Measurements from ENCODE around the gene VAX1.

VAX1 gene

DNA sequence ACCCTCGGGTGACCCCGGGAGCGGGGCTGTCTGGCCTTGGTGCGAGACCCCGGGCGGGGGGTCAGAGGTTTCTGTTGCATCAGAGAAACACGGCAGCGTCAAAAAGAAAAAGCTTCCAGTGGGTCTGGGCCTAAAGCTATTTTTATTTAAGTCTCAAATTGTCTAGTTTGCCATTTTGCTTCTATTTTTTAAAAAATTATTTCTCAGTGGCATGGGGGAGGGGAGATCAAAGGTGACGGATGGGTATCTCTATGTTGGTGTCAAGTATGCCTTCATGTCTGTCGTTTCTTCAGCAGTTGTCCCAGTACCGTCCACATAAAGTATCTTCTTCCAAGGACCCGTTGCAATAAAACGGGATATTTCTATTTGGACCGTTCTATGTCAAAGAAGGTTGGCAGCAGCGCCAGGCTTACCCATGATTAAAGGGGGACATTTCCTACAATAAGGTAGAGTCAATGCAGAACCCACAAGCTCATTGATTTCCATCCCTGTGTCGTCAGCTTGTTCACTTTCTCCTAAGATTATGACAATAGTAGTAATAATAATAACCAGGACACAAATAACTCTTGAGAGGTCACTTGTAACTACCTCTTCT lies 26.0 kb upstream of the VAX1 start:
- no peak for DNase-seq

DNA sequence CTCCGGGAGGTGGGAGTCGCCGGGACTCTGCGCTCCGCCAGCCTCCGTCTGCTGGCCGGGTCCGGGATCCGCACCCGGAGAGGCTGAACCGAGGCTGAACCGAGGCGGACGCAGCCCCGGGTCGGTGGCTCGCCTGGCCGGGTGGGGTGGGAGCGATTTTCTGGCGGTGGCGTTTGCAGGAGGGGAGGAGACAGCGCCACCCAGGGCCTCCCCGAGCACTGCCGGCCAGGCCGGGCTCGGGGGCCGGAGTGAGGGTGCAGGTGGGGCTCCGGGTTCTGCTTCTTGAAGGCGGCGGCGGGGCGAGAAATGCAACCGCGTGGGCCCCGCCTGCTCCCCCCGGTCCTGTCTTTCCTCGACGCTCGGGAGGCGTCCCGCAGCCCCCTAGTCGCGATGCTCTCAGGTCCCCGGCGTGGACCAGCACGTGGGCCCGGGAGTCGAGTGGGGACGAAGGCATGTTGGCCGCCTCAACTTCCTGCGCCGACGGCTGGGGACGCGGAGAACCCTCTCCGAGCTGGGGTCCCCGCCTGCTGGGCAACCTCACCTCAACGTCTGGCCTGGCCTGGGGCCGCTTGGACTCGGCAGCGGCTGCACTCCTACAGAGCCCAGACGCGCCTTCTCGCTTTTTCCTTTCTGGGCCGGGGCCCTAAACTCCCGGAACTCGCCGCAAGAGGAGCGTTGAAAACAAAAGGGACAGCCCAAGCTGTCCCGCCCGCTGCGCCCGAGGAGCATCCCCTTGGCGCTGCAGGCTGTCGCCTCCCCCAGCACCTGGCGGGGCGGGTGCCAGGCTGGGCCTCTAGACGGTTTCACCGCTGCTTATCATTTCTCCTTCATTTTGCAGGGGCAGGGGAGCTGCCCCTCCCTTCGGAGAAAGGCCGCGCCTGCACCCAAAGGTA lies 25.2 kb upstream of the VAX1 start:
- no peak for DNase-seq

DNA sequence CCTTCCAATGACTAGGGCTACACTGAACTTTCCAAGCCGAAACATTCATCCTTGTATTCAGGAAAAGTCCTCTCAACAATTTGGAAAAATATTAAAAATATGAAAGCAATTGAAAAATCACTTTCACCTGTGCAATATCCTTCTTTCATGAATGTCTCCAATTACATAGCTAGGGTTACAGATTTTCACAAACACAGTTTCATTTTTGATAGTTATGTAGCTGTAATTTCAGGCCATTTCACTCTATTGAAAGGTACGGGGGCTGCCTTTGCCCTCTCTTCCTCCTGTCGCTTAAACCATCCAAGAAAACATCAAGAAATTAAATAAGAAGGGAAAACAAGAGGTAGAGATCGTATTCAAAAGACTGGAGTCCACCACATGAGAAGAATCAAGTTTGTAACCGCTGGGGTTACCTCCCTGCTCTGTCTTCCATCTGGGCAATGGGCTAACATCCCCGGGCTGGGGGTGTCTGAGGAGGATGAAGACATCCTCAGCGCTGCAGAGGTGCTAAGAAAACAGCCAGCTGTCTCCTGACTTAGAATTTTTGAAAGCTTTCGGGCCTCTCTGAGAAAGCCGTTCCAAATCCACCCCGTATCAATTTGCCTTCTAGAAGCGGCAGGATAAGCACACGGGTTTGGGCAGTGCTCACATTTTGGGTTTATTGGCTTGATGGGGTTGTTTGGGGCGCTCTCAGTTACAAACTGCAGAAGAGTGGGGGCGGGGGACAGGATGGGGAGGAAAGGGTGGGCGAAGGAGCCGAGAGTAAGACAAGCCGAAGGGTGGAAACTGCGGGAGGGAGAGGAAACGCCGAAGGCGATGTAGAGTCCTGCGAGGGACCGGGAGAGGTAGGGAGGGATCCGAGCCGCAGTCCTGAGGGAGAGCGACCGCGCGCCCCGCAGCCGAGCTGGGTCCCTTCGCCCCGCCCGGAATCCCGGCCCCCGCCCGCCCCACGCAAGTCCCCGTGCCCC lies 24.3 kb upstream of the VAX1 start:
- no peak for DNase-seq

DNA sequence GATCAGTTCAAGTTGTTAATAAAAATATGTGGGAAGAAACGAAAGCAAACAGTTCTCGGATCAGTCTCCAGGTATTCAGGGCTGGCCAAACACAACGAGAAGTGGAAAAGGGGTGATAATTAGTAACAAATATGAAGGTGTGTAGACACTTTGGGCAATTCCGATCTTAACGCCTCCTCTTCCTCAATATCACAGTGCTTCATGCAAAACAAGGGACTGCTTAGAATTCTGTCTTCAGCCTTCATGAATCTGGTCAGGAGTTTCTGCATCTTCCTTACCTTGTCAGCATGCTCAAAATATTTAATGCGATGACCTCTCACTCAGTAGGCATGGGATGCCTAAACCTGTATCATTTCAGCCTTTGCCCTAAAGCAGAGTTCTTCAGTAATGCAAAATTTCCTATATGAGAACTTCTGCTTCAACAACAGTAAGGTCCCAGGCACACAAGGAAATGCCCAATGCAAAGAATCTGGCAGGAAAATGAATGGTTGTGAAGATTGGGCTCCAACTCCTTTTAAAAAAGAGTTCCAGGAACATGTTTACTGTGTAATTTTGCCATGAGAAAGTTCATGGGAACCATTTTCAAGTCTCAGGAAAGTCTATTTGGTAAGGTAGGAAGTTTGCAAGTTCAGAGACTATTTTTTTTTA lies 23.4 kb upstream of the VAX1 start:
- no peak for DNase-seq

DNA sequence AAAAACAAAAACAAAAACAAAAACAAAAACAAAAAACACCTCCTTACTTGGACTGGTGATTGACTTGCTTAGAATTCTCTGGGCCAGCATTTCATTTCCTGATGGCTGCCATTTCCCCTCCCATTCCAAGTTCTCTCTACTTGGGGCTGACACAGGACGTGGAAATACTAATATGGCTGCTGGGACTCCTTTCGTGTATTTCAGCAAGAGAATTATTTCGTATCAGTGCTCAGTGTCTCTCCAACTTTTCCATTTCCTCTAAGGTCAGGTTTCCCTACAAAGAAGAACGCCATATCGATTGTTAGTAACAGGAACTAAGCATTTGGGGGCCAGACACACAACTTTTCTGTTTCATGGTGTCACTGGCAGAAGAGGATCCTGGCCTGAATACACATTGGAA lies 22.5 kb upstream of the VAX1 start:
- DNase-seq, result no peak

DNA sequence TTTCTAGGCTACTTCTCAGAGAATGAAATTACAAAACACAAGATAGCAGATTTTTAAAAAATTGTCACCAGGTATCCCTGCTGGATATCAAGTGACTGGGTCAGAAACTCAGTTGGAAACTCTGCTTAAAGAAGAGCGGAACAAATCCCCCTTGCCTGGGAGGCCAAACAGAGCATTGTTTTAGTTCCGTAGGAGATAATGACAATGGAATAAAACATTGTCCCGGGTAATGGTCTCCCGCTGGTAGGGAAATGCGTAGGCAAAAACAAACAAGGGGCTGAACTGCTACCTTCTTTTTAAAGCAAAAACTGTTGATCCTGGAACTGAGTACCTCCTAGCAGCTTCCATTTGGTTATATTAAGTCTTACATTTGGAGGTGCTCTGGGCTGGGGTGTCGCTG lies 21.3 kb upstream of the VAX1 start:
- no peak for DNase-seq

DNA sequence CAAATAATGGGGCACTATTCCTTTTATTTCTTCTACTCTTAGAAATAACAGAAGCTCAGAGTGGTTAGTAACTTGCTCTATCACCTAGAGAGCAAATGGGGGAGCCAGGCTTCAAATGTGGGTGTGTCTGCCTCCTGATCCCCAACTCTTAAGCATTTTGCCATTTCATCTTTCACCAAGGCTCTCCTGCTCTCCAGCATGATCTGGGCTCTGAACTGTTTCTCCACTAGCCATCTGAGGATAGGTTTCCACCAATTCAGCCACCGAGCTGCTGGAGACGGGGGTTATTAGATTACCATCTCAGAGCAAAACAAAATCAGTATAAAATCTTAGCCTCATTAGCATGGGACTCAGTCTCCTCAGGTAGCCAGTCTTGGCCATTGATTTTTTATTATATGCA lies 20.2 kb upstream of the VAX1 start:
- DNase-seq, result no peak

DNA sequence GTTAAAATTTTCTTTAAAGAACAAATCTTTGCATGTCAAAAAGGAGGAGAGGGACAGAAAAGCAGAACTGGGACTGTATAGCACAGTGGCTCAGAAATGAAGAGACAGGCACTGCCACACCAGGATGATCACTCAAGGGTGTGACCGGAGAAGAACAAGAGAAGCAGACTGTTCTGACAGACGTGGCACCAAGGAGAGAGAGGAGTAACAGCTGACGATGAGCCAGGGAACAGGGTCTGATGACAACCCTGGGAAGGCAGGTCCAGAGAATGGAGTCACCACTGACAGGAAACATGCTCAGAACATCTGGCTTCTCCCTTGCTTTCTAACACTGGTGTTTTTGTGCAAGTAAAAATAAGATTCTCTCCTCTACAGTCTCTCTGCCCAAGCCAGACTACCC lies 14.6 kb upstream of the VAX1 start:
- DNase-seq, result no peak

DNA sequence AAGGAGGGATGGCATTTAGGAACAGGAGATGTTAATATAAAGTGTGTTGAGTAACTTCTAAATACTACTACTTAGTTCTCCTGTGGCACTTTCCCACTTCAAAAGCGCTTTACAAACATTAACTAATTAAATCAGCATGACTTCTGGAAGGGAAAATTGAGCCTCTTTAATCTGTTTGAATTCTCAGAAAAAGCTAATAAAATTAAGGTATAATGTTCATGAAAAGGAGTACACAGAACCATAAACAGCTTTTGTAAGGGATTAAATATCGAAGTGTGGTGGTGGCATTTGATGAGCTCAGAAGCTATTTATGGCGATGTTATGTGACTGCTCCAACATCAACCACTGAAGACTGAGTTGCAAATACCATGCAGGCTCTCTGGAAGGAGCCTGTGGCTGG lies 10.2 kb upstream of the VAX1 start:
- no peak for DNase-seq

DNA sequence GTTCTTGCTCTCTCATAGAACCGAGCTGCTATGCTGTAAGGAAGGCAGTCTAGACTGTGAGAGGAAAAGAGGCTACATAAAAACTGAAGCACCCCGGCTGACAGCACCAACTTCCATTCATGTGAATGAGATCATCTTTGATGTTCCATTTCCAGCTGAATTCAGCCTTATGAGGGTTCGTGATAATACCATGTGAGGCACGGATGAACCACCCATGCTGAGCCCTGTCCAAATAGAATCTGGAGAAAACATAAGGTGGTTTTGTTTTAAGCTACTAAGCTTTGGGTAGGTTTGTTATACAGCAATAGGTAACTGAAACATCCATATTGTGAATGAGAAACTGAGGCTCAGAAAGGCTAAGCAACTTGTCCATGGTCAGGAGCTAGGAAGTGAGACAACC lies 6.9 kb upstream of the VAX1 start:
- no peak for DNase-seq

DNA sequence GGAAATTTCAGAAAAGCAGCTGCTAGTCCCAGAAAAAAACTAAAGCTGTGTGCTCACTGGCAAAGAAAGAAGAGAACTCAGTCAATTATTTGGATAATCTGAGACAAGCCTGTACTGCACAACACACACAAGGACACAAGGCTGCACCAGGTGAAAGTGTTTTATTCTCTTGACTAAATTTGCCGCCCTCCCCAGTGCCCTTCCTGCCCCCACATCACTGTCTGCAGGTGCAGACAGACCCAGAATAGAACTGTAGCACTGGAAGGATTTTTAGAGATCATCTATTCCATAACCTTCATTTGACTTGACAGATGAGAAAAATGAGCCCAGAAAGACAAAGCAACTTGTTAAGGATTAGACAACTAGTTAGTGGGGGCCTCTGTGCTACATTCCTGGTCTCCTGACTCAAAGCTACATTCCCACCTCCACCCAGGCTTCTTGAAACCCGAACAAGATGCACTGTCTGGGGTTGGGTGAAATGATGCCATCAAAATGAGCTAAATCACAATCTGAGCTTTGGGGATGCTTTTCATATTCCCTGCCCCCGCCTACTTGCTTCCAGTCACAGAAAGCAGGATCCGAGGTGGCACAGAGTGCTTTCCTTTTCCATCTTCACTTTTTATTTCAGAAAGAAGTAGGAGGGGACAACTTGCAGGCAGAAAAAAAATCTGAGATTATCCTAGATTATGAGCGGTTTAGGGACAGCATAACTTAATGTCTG lies 5.2 kb upstream of the VAX1 start:
- no peak for DNase-seq

DNA sequence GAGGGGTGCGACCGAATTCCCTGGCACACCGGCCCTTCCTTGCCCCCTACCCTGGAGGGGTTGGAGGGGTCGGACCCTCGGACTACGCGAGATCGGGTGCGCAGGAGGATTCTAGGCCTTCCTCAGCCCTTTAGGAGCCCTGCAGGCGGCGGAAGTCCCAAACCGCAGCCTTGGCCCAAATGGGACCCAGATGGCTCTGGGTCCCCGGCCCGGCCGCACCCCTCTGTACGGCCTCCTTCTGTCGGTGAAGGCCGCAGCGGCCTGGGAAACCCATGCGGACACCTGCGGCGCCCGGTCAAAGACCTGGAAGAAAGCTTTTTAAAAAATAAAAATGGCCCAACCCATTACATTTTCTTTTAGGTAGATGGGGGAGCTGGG lies 2.4 kb upstream of the VAX1 start:
- DNase-seq, result no peak

DNA sequence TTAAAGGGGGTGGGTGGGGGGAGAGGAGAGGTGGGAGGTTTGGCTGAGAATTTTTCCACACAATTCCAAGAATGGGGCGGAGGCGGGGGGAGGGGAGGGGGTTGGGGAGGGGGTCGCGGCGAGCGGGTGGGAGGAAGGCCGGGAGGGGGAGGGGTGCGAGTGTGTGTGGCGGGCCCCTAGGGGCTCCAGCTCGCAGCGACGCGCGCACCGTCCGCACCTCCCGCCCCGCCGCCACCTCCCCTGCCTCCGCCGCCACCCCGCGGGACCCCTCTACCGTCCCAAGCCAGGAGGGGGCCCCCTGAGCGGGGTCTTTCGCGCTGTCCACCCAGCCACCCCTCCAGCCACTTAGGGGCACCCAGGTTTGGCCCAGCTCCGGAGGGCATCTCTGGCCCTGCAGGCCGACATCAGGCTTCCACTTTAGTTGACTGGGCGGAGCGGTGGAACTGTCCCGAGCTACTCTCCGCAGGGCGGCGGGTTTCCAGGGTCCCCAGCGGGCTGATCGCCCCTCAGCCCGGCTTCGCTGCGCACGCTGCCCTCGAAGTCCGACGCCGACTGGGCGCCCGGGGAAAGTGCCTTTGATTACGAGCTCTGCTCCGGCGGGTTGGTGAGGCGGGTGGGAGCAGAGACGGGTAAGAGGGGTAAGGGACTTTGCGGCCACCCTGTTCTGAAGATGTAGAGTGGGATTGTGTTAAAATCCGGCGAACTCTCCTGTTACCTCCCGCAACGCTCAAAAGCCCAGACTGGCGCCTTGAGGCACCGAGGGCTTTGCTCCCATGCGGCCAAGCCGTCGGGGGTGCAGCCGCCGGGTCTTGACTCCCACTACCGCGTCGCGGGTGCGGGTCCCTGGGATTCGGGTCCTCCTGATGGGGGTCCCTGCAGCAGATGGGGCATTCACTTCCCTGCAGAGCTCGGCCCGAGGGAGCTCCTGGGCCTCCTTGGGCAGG lies 1.8 kb upstream of the VAX1 start:
- no peak for DNase-seq

DNA sequence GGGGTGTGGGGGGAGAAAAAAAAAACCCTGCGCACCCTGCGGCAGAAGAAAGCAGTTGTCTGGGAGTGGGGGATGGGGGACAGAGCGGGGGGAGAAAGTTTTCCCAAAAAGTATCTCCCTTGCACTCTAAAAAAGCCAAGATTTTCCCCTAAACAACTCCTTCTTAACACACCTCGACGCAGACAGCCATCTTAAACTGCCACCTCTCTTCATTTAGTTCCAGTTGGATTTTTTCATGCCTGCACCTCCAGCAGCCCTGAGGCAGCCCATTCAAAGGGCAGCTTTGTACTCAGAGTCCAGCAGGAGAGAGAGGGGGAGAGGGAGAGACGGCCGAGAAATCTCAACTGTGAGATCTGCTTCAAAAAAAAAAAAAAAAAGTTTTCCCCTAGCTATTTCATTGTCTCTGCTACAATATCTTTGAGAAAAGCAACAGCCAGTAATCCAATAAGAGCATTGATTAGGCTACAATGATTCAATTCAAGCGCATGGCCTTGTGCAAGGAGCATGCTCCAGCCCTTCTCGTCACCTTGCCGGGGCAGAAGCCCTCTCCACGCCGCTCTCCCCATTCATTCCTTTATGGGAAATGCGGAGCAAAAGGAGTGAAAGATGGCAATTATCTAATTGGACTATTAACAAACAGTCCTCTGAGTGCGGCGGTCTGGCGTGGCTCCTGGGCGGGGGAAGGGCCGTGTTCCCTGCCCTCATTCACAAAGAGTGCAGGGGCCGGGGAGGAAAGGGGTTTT lies 939 bp upstream of the VAX1 start:
- DNase-seq, result no peak

DNA sequence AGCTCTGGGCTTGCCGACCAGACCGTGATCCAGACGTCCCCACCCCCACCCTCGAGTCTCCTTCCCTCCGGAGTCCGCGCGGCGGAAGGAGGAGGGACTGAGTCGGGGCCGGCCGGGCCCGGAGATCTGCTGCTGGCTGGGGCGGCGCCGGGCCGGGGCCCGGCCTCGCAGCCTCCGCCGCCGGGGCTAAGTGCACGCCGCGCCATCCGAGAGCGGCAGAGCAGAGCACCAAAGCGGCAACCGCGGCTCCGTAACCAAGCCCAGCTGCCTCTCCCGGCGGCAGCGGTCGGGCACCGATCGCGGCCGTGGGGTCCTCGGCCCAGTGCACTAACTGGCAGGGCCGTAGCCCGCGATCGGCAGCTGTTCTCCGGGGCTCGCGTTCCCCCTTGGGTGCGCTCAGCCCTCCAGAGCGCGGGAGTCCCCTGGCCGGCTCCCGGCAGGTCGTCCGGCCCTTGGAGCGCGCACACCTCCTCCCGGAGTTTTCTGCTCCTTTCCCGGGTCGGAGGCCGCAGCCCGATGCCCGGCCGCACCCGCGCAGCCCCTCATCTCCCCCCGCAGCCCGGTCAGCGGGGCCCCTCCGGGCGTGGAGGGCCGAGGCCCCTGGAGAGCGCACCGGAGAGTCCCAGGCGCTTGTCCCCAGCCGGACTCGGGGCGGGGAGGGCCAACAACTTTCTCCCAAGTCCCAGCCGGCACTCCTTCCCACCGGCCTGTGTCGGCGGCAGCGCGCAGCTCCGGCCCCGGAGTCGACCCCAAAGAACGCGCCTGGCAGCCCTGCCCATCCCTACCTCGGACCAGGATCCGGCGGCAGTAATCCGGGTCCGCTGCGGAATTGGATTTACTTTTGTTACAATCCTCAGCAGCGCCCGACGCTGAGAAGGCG lies 799 bp downstream of the VAX1 start:
- DNase-seq, result no peak

DNA sequence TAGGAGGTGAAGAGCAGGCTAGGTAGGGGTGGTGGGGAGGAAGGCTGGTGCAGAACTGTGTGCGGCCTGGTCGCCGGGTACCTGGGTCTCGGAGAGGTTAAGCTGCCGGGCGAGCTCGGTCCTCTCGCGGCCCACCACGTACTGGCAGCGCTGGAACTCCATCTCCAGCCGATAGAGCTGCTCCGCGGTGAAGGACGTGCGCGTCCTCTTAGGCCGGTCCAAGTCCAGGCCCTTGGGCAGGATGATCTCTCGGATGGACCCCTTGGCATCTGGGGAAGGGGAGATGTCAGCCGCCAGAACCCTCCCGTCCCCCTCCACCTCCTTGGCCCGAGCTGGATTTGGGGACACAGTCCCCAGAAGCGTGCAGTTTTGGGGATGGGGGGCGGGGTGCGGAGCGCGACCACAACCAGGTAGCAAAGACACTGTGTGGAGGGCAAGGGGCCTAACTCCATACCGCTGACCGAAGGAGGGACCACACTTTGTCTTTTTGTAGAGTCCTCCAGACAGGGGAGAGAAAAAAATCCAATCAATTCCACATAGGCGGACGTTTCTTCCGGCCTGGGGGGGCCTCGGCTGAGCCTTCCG lies 1.6 kb downstream of the VAX1 start:
- no peak for DNase-seq

DNA sequence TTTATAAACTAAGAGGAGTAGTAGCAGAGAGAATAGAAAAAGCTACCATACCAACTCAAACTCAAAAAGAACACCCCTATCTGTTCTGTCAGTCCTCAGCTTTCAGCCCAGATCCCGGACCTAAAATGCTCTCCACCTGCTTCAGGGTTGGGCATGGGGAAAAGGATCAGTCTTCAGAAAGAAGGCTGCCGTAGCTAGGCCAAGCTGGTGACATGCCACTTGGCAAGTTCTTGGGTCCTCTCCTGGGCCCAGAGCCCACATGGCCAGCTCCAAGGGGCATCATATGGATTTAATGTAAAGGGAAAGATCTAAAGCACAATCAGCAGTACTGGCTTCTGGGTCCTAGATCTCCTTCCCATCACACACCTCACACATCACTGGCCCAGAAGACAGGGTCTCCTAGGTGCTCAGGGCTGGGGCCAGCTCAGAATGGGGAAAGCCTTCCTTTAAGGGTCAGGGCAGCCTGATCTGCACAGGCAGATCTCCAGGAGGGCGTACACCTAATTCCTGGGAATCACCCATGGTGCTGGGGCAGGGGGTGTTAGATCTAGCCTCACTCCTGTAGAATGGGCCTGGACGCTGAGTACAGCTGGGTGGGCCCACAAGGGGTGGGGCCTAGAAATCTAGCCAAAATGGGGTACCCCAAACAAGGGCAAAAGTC lies 2.5 kb downstream of the VAX1 start:
- no peak for DNase-seq

DNA sequence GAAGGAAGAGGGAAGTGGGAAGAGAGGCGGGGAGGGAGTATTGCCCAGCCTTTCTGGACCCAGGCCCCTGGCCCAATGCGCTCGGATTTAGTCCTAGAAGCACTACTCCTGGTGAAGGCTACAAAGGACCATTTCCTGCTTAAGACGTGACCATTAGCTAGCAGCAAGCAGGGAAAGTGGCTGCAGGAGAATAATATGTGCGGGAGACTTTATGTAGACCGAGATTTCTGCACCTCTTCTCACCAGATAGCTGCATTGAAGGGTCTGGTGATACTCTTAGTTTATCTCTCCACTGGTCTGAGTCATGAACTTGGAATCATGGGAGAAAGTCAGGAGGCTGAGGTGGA lies 3.1 kb downstream of the VAX1 start:
- no peak for DNase-seq

Measured in NK-92 treated with Interleukin-12 subunit alpha and Interleukin-12 subunit beta, amount 100 ng/mL, for 24 hours (cell line).